H7 (cell line): ENCODE results near the gene VAV2. TPM values are rescaled to one million over a fixed set of nuclear protein-coding genes. Genes with fewer than 3 reads are reported as not detected.

Source experiments
- DNase-seq: peaks from one replicate; pipeline ENCODE4 v3.0.0; 2012
- H3K27me3 ChIP-seq: 2 replicates; pipeline ENCODE4 v1.6.0; 2011; ENCODE audit warnings: mild to moderate bottlenecking, low read length; ENCODE audit not compliant: control insufficient read depth, insufficient read depth
- H3K36me3 ChIP-seq: replicated peaks from 2 replicates; pipeline ENCODE4 v1.5.1; 2011; ENCODE audit warnings: low read length; ENCODE audit not compliant: control insufficient read depth, insufficient read depth
- H3K4me3 ChIP-seq: 2 replicates; pipeline ENCODE4 v1.5.1; 2011; ENCODE audit warnings: low read depth, mild to moderate bottlenecking, control low read depth, low read length, moderate library complexity; ENCODE audit not compliant: insufficient read depth
- total RNA-seq: library from RNA; depleted of rRNA; stranded (reverse); fragments of >200 nt; shearing (Covaris generic); gene quantifications from 2 replicates; pipeline ENCODE4 v1.2.3, GENCODE V29; 2014

The VAV2 gene
- total RNA-seq, 1 experiment from 2014 or later = 17.7 TPM

- H3K4me3 ChIP-seq = no peak overlapping the region
- H3K27me3 ChIP-seq = no peaks in the 10 kb centered on the region
- peak; percentile 68 for DNase-seq
- H3K36me3 ChIP-seq = no peaks in the 10 kb centered on the region
Observed at GRCh38 chr9:133981958-133982681, 10.0 kb downstream of the VAV2 start.

- peak; percentile 59 for DNase-seq
- no peaks in the 10 kb centered on the region for H3K27me3 ChIP-seq
- H3K4me3 ChIP-seq = no peak overlapping the region
- H3K36me3 ChIP-seq = no peaks in the 10 kb centered on the region
Observed at GRCh38 chr9:133981589-133981957, 10.6 kb downstream of the VAV2 start.

- DNase-seq = peak; percentile 62
- Histone ChIP-seq H3K36me3 (no peaks in the 10 kb centered on the region), H3K27me3 (no peaks in the 10 kb centered on the region), H3K4me3 (no peak overlapping the region)
Observed at GRCh38 chr9:133980864-133981588, 11.1 kb downstream of the VAV2 start.

- DNase-seq = peak; percentile 59
- Histone ChIP-seq H3K27me3 (no peaks in the 10 kb centered on the region), H3K36me3 (no peaks in the 10 kb centered on the region), H3K4me3 (no peak overlapping the region)
Observed at GRCh38 chr9:133979921-133980863, 11.9 kb downstream of the VAV2 start.

- peak; percentile 82 for DNase-seq
- Histone ChIP-seq H3K36me3 (no peaks in the 10 kb centered on the region), H3K27me3 (no peaks in the 10 kb centered on the region), H3K4me3 (no peak overlapping the region)
Observed at GRCh38 chr9:133979273-133979920, 12.7 kb downstream of the VAV2 start.

GRCh38 chr9:133978899-133979272, 13.2 kb downstream of the VAV2 start:
- Histone ChIP-seq H3K27me3 (no peaks in the 10 kb centered on the region), H3K36me3 (no peaks in the 10 kb centered on the region), H3K4me3 (no peak overlapping the region)
- DNase-seq = no peak

GRCh38 chr9:133978226-133978898, 13.8 kb downstream of the VAV2 start:
- peak; percentile 66 for DNase-seq
- Histone ChIP-seq H3K4me3 (no peak overlapping the region), H3K27me3 (no peaks in the 10 kb centered on the region), H3K36me3 (no peaks in the 10 kb centered on the region)

- Histone ChIP-seq H3K4me3 (no peak overlapping the region), H3K27me3 (no peaks in the 10 kb centered on the region), H3K36me3 (no peaks in the 10 kb centered on the region)
- peak; percentile 55 for DNase-seq
Observed at GRCh38 chr9:133977421-133978201, 14.5 kb downstream of the VAV2 start.

GRCh38 chr9:133976887-133977286, 15.2 kb downstream of the VAV2 start:
- Histone ChIP-seq H3K36me3 (no peaks in the 10 kb centered on the region), H3K4me3 (no peak overlapping the region), H3K27me3 (no peaks in the 10 kb centered on the region)
- peak; percentile 54 for DNase-seq

- H3K4me3 ChIP-seq = no peak overlapping the region
- H3K27me3 ChIP-seq = no peaks in the 10 kb centered on the region
- DNase-seq = peak; percentile 42
- H3K36me3 ChIP-seq = no peaks in the 10 kb centered on the region
Observed at GRCh38 chr9:133976191-133976861, 15.8 kb downstream of the VAV2 start.

- Histone ChIP-seq H3K4me3 (no peak overlapping the region), H3K36me3 (no peaks in the 10 kb centered on the region), H3K27me3 (no peaks in the 10 kb centered on the region)
- peak; percentile 25 for DNase-seq
Observed at GRCh38 chr9:133975511-133975910, 16.6 kb downstream of the VAV2 start.

- peak; percentile 54 for DNase-seq
- Histone ChIP-seq H3K36me3 (no peaks in the 10 kb centered on the region), H3K27me3 (no peaks in the 10 kb centered on the region), H3K4me3 (no peak overlapping the region)
Observed at GRCh38 chr9:133974631-133975341, 17.3 kb downstream of the VAV2 start.
